NCI-H748 treated with DMSO at 0.1 percent for 48 hours (cell line): Measurements from ENCODE around the gene PLAC1.

ENCODE experiments used
- DNase-seq: peaks from one replicate; lab custom pipeline; 2025; lab: John Stamatoyannopoulos, UW

PLAC1 gene

GRCh38 chrX:134631426-134632346 is 26.6 kb downstream of the PLAC1 start:
- DNase-seq: no peak

DNA sequence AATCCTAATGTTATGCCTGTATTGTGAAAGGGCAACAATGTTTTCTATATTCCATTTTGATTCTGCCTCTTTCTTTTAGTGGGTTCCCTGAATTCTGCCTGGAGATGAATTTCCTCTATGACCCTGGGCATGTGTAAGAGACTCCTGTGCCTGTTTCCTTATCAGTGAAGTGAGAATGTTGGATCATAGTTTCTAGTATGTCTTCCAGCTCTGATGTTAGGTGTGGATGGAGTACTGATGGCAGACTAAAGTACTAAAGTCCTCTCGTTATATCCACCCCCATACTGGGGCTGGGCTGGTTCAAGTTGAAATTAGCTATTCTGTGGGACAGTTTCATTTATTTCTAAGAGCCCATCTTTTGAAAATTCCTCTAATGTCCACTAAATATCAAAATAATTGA is 29.6 kb downstream of the PLAC1 start:
- no peak for DNase-seq

- no peak for DNase-seq
Observed at GRCh38 chrX:134626434-134626833, 31.8 kb downstream of the PLAC1 start.

DNA sequence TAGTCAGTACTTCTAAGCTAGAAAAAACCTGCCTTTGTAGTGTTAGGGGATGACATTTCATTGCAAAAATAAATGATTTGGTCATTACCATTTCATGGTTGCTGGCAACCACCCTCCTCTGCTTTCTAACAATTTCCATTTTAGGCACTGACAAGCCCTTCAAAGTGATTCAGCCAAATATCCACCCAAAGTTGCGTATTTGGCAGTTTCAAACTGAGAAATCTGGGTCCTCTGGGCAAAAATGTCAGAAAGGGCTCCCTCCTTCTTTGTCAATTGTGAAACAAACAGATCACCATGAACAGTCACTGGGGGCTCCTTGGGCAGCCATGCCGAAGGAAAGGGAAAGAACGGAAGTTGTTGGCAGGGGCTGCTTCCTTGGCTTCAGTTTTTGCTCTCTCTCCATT is 33.0 kb downstream of the PLAC1 start:
- DNase-seq: no peak

GRCh38 chrX:134624046-134624430 is 34.2 kb downstream of the PLAC1 start:
- DNase-seq: no peak

- DNase-seq: no peak
Observed at GRCh38 chrX:134623293-134624045, 34.8 kb downstream of the PLAC1 start.

- DNase-seq: no peak
Observed at GRCh38 chrX:134622813-134623185, 35.5 kb downstream of the PLAC1 start.

GRCh38 chrX:134622056-134622812 is 36.0 kb downstream of the PLAC1 start:
- DNase-seq: no peak

GRCh38 chrX:134619838-134620237 is 38.4 kb downstream of the PLAC1 start:
- no peak for DNase-seq

DNA sequence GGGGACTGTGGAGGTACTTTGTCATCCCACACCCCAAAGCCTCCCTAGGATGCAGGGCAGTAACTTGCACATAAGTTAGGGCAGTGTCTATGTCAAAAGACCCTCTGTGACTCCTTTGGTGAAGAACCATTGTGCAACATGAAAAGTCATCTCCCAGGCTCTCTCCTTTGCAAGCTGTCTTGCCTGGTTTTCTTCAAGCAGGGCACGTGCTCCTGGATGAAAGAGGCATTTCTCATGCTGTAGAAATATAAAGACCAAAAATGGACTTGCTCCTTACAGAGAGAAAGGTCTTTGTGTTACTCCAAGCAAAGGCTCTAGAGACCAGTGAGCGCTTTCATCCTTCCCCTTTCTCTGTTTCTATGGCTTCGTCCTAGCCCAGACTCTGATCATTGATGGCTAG is 44.9 kb downstream of the PLAC1 start:
- DNase-seq: no peak

- no peak for DNase-seq
Observed at GRCh38 chrX:134608153-134608552, 50.1 kb downstream of the PLAC1 start.

DNA sequence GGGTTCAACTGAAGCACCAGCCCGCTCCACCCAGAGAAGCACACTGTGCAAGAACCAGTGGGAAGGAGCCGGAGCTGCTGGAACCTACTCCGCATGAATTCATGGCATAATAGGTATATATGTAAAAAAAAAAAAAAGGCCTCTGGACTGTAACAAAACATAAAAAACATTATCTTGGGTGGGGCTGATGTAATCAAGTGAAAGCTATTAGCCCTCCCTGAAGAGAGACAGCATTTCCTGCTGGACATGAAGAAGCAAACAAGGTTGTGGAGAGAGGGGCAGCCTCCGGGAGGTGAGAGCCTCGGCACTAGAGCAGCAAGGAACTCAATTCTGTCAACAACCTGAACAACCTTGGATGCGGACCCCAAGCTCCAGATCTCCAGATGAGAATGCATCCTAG is 50.7 kb downstream of the PLAC1 start:
- DNase-seq: no peak

DNA sequence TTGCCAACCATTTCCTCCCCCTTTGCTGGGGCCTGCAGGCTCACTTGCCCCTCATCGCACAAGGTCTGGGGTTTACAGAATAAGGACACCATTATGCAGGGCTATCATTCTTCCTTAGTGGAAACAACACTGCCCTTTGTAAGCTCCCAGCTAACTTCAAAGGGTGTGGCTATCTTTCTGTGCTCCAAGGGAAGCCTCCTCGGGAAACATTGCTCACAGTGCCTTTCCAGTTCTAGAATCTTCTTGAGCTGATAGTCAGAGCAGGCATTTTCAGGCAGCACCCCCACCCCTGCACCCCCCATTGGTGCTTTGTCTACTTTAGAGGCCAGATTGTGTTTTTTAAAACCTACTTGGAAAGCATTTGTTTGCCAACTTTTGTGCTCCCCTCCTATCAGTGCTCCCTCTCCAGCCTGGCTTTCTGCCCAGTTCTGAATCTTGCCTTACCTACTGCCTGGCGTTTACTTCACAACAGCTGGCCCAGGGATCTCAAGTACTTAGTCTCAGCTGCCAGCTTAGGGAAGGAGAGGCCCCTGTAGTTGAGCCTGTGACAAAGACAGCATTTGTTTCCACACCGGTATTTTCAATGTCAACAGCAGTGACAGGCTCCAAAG is 53.5 kb downstream of the PLAC1 start:
- no peak for DNase-seq

- no peak for DNase-seq
Observed at GRCh38 chrX:134603806-134604700, 54.2 kb downstream of the PLAC1 start.

DNA sequence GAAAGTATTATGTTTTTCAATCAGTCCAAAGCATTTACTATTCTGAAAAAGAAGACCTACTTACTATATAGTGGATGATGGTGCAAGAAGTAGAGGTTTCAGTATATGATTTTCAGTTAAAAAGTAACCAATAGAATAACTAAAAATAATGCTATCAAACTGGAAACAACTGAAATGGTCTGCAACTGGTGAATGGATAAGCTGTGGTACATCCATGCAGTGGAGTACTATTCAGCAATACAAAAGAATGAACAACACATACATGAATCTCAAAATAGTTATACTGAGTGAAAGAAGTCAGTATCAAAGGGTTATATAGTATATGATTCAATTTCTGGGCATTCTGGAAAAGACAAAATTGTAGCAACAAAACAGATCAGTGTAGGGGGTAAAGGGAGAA is 55.9 kb downstream of the PLAC1 start:
- DNase-seq: no peak

GRCh38 chrX:134601240-134601765 is 57.0 kb downstream of the PLAC1 start:
- DNase-seq: no peak

DNA sequence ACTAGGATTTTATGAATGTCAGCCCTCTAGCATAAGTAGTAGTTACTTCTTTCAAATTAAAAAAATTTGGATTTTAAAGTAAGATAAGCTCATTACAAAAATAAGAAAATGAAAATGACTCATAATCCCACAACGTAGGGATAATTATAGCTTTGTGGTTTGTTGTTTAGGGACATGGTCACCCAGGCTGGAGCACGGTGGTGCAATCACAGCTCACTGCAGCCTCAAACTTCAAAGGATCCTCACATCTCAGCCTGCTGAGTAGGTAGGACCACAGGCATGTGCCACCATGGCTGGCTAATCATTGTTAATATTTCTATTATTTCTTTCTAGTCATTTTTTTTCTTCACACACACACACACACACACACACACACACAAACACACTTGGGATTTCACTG is 57.6 kb downstream of the PLAC1 start:
- DNase-seq: no peak

- DNase-seq: no peak
Observed at GRCh38 chrX:134599184-134599914, 58.9 kb downstream of the PLAC1 start.

DNA sequence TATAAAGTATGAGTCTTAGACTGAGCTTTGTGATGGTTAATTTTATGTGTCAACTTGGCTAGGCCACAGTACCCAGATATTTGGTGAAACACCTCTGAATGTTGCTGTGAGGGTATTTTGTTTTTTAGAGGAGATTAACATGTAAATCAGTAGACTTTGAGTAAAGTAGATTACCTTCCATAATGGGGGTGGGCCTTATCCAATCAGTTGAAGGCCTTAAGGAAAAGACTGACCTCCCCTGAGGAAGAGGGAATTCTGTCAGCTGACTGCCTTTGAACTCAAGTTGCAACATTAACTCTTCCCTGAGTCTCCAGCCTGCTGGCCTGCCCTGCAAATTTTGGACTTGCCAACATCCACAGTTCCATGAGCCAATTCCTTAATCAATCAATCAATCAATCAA is 66.0 kb downstream of the PLAC1 start:
- DNase-seq: no peak

DNA sequence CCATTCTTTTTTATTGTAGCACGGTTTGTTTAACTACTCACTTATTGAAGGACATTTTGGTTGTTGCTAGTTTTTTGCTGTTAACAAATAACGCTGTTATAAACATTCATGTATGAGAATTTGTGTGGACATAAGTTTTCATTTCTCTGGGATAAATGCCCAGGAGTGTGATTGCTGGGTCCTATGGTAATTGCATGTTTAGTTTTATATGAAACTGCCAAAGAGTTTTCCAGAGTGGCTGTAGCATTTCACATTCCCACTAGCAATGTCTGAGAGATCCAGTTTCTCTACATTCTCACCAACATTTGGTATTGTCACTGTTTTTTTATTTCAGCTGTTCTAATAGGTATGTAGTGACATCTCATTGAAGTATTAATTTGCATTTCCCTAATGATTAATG is 66.8 kb downstream of the PLAC1 start:
- no peak for DNase-seq
